CD4-positive, alpha-beta memory T cell (primary cell): ENCODE data around the gene ZKSCAN1. TPM values are rescaled to one million over a fixed set of nuclear protein-coding genes. Genes with fewer than 3 reads are reported as not detected.
"Not testable (repeated sequence)": the region's sequence is repeated elsewhere in the genome, so short reads cannot be mapped to it uniquely, and the experiment has no call there.

Experiments
- CTCF ChIA-PET: fragments of 350-600 bp; sonication (Branson Sonifier 250); formaldehyde crosslinking; loops from one replicate; lab custom pipeline; 2021; ENCODE audit warnings: inconsistent platforms; ENCODE audit not compliant: partially characterized antibody; lab: Charles Lee
- POLR2A ChIA-PET: fragments of 350-600 bp; sonication (Branson Sonifier 250); formaldehyde crosslinking; loops from one replicate; lab custom pipeline; 2021; ENCODE audit not compliant: partially characterized antibody; lab: Charles Lee
- DNase-seq, 5 donors: peaks; one replicate each; pipeline versions ENCODE4 v3.0.0 to v3.0.0-alpha.2; 2020 to 2022; ENCODE audit warnings: mixed read lengths in 1 of 5
- H3K27ac ChIP-seq: one replicate; pipeline ENCODE4 v1.7.0; 2013; ENCODE audit warnings: low read depth, low read length
- H3K27me3 ChIP-seq: 2 replicates; pipeline ENCODE4 v1.7.0; 2013; ENCODE audit warnings: mild to moderate bottlenecking, low read length, moderate library complexity; ENCODE audit not compliant: insufficient read depth
- H3K36me3 ChIP-seq: 2 replicates; pipeline ENCODE4 v1.7.0; 2013; ENCODE audit warnings: mild to moderate bottlenecking, low read length, moderate library complexity; ENCODE audit not compliant: insufficient read depth
- H3K4me1 ChIP-seq: 2 replicates; pipeline ENCODE4 v1.7.0; 2013; ENCODE audit warnings: mild to moderate bottlenecking, low read length, moderate library complexity; ENCODE audit not compliant: insufficient read depth
- H3K4me3 ChIP-seq, 2 donors: one replicate each; pipeline ENCODE4 v1.7.0; 2013; ENCODE audit warnings: low read length in 2 of 2, mild to moderate bottlenecking in 1 of 2
- H3K9me3 ChIP-seq, 2 donors: one replicate each; pipeline ENCODE4 v1.7.0; 2013; ENCODE audit warnings: low read length in 2 of 2, control low read depth in 1 of 2; ENCODE audit not compliant: control insufficient read depth in 1 of 2
- H3K27ac Mint-ChIP-seq, 7 donors: one replicate each; pipeline ENCODE4 v1.8.0; 2020 to 2021; ENCODE audit warnings: mixed read lengths in 7 of 7, mild to moderate bottlenecking in 6 of 7, inconsistent platforms in 3 of 7, moderate library complexity in 3 of 7
- H3K27me3 Mint-ChIP-seq, 2 donors: one replicate each; pipeline ENCODE4 v1.8.0; 2020 to 2021; ENCODE audit warnings: mixed read lengths in 2 of 2
- H3K36me3 Mint-ChIP-seq, 2 donors: one replicate each; pipeline ENCODE4 v1.8.0; 2020 to 2021; ENCODE audit warnings: mixed read lengths in 2 of 2, inconsistent platforms in 1 of 2, mild to moderate bottlenecking in 1 of 2
- H3K4me1 Mint-ChIP-seq, 4 donors: one replicate each; pipeline ENCODE4 v1.8.0; 2020 to 2021; ENCODE audit warnings: mixed read lengths in 4 of 4, mild to moderate bottlenecking in 1 of 4
- H3K4me3 Mint-ChIP-seq, 8 donors: one replicate each; pipeline ENCODE4 v1.8.0; 2020 to 2021; ENCODE audit warnings: mixed read lengths in 8 of 8, mild to moderate bottlenecking in 7 of 8, moderate library complexity in 6 of 8, inconsistent platforms in 3 of 8
- H3K9me3 Mint-ChIP-seq, 8 donors: one replicate each; pipeline ENCODE4 v1.8.0; 2020 to 2021; ENCODE audit warnings: mixed read lengths in 8 of 8, mild to moderate bottlenecking in 5 of 8, inconsistent platforms in 3 of 8, moderate library complexity in 1 of 8
- intact Hi-C: fragments of 100-400 bp; cut with micrococcal nuclease; formaldehyde crosslinking; loops from one replicate; pipeline ENCODE4 v1.15.1; 2023
- polyA plus RNA-seq, 2 donors: library from polyadenylated mRNA; unstranded; fragments of 300-500 nt; fragmentation: Illumina TruSeq; gene quantifications; one replicate each; pipeline ENCODE4 v1.2.3, GENCODE V29; 2021
- total RNA-seq, 2 experiments: library from RNA; stranded (reverse); gene quantifications; one replicate each; pipeline ENCODE4 v1.2.3, GENCODE V29; 2021

ZKSCAN1 gene
- total and polyA plus RNA-seq, 4 experiments from 2014 or later = 25.0 to 101 (median 70.9) TPM

GRCh38 chr7:99997545-99998137, 17.8 kb upstream of the ZKSCAN1 start:
- H3K4me1 Mint-ChIP-seq = peaks cover 8 to 15% (median 12%) of the 10 kb centered on the region in 4 donors
- no peaks in the 10 kb centered on the region for H3K27me3 Mint-ChIP-seq
- POLR2A ChIA-PET = interaction anchor here (1.0 to 3.7 kb wide), 7 partner anchors 18 to 129 kb away, joined by 3 to 38 read pairs (median 6); partner anchors contain the start of genes MBLAC1, TRIM4, ZKSCAN1 and ZSCAN21
- H3K9me3 Mint-ChIP-seq = no peaks in the 10 kb centered on the region
- no peaks in the 10 kb centered on the region for H3K36me3 Mint-ChIP-seq
- Histone ChIP-seq H3K27me3 (no peaks in the 10 kb centered on the region), H3K36me3 (no peaks in the 10 kb centered on the region), H3K9me3 (no peaks in the 10 kb centered on the region), H3K4me1 (peaks cover 18% of the 10 kb centered on the region), H3K4me3 (peak overlapping the region in 1 of 2 donors; percentile 43), H3K27ac (peak overlapping the region; percentile 3)
- H3K27ac Mint-ChIP-seq = peak overlapping the region; percentile 69 to 95 (median 90)
- DNase-seq = peak; percentile 72 to 78 (median 76)
- H3K4me3 Mint-ChIP-seq = peak overlapping the region; percentile 58 to 80 (median 75)
- CTCF ChIA-PET = interaction anchor here (0.7 to 12.8 kb wide), 6 partner anchors 12 to 664 kb away, joined by 3 to 268 read pairs (median 3); partner anchors contain the start of gene TRIM4
- intact Hi-C loops = loop anchor here (1.0 kb wide), 3 partner anchors 18 to 84 kb away; partner anchors contain the start of genes ZKSCAN1, ZNF3 and ZSCAN21

DNA sequence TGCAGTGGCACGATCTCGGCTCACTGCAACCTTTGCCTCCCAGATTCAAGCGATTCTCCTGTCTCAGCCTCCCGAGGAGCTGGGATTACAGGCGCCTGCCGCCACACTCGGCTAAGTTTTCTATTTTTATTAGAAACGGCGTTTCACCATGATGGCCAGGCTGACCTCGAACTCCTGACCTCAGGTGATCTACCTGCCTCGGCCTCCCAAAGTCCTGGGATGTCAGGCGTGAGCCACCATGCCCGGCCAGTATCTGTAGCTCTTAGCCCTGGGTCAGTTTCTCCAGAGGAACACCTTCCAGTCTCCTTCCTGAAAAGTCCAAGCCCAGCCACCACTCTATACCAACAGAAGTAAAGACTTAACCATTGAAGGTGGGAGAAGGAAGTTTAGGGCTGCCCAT, 15.2 kb upstream of the ZKSCAN1 start:
- Mint-ChIP-seq H3K4me1 (peaks cover 8 to 15% (median 12%) of the 10 kb centered on the region in 4 donors), H3K36me3 (no peaks in the 10 kb centered on the region), H3K4me3 (no peak overlapping the region), H3K27me3 (no peaks in the 10 kb centered on the region), H3K9me3 (no peaks in the 10 kb centered on the region), H3K27ac (no peak overlapping the region)
- no peaks in the 10 kb centered on the region for H3K36me3 ChIP-seq
- POLR2A ChIA-PET = no interaction called here
- no peak overlapping the region for H3K27ac ChIP-seq
- CTCF ChIA-PET = interaction anchor here (0.6 kb wide), 1 partner anchor 83 kb away, joined by 3 read pairs; no protein-coding TSS in a partner anchor
- no peak for DNase-seq
- H3K4me1 ChIP-seq = peaks cover 15% of the 10 kb centered on the region
- no peak overlapping the region for H3K4me3 ChIP-seq
- H3K9me3 ChIP-seq = no peaks in the 10 kb centered on the region
- intact Hi-C loops = no loop called here
- H3K27me3 ChIP-seq = no peaks in the 10 kb centered on the region

- Histone ChIP-seq H3K36me3 (no peaks in the 10 kb centered on the region), H3K27ac (no peak overlapping the region), H3K9me3 (no peaks in the 10 kb centered on the region), H3K27me3 (no peaks in the 10 kb centered on the region), H3K4me3 (no peak overlapping the region), H3K4me1 (no peaks in the 10 kb centered on the region)
- H3K36me3 Mint-ChIP-seq = no peaks in the 10 kb centered on the region
- no peak overlapping the region for H3K4me3 Mint-ChIP-seq
- CTCF ChIA-PET = interaction anchor here (0.6 to 1.2 kb wide), 4 partner anchors 14 to 89 kb away, joined by 3 to 4 read pairs (median 3); no protein-coding TSS in a partner anchor
- no peak for DNase-seq
- H3K27ac Mint-ChIP-seq = peak overlapping the region in 2 of 7 donors; percentile 29 to 31
- no peaks in the 10 kb centered on the region for H3K9me3 Mint-ChIP-seq
- POLR2A ChIA-PET = interaction anchor here (1.8 kb wide), 1 partner anchor 11 kb away, joined by 7 read pairs; the partner anchor contains the start of gene ZKSCAN1
- peaks cover 0 to 2% of the 10 kb centered on the region in 2 donors for H3K27me3 Mint-ChIP-seq
- H3K4me1 Mint-ChIP-seq = no peaks in the 10 kb centered on the region
- intact Hi-C loops = no loop called here
Measured at GRCh38 chr7:100003711-100004661, 11.4 kb upstream of the ZKSCAN1 start.

DNA sequence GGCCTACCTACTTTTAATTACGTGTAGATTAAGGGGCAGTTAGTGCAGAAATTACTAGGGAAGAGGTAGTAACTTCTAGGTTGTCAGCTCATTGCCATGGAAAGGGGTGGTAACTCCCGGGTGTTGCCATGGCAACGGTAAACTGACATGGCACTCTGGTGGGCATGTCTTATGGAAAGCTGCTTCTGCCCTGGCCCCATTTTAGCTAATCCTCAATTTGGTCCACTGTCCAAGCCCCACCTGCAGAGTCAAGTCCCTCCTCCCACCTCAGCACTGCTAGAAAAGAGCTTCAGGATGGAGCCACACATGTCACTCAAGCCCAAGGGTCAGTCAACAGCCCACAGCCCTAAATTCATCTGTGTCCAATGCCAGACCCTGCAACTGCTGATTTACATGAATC, 7.5 kb upstream of the ZKSCAN1 start:
- POLR2A ChIA-PET = no interaction called here
- CTCF ChIA-PET = interaction anchor here (0.9 to 1.5 kb wide), 2 partner anchors 10 to 42 kb away, joined by 3 read pairs; no protein-coding TSS in a partner anchor
- no peaks in the 10 kb centered on the region for H3K27me3 ChIP-seq
- H3K9me3 ChIP-seq = no peaks in the 10 kb centered on the region
- H3K4me1 ChIP-seq = no peaks in the 10 kb centered on the region
- H3K9me3 Mint-ChIP-seq = no peaks in the 10 kb centered on the region
- H3K4me3 ChIP-seq = no peak overlapping the region
- no peak for DNase-seq
- intact Hi-C loops = no loop called here
- no peaks in the 10 kb centered on the region for H3K36me3 ChIP-seq
- no peaks in the 10 kb centered on the region for H3K36me3 Mint-ChIP-seq
- H3K4me1 Mint-ChIP-seq = no peaks in the 10 kb centered on the region
- H3K27ac Mint-ChIP-seq = no peak overlapping the region
- H3K4me3 Mint-ChIP-seq = no peak overlapping the region
- peaks cover 0 to 2% of the 10 kb centered on the region in 2 donors for H3K27me3 Mint-ChIP-seq
- no peak overlapping the region for H3K27ac ChIP-seq

- peaks cover 0 to 2% of the 10 kb centered on the region in 2 donors for H3K27me3 Mint-ChIP-seq
- POLR2A ChIA-PET = no interaction called here
- H3K9me3 ChIP-seq = no peaks in the 10 kb centered on the region
- DNase-seq = no peak
- H3K27ac Mint-ChIP-seq = no peak overlapping the region
- no peaks in the 10 kb centered on the region for H3K36me3 Mint-ChIP-seq
- CTCF ChIA-PET = interaction anchor here (0.9 to 1.5 kb wide), 2 partner anchors 42 to 94 kb away, joined by 3 read pairs; no protein-coding TSS in a partner anchor
- H3K27ac ChIP-seq = no peak overlapping the region
- H3K4me1 ChIP-seq = peaks cover 3% of the 10 kb centered on the region
- peaks cover 0 to 5% (median 2%) of the 10 kb centered on the region in 4 donors for H3K4me1 Mint-ChIP-seq
- intact Hi-C loops = no loop called here
- H3K4me3 Mint-ChIP-seq = no peak overlapping the region
- no peaks in the 10 kb centered on the region for H3K27me3 ChIP-seq
- no peaks in the 10 kb centered on the region for H3K9me3 Mint-ChIP-seq
- no peaks in the 10 kb centered on the region for H3K36me3 ChIP-seq
- H3K4me3 ChIP-seq = no peak overlapping the region
Measured at GRCh38 chr7:100008525-100008924, 6.9 kb upstream of the ZKSCAN1 start.

- H3K27me3 ChIP-seq, H3K27me3 Mint-ChIP-seq, H3K27ac Mint-ChIP-seq, H3K4me3 ChIP-seq, H3K4me1 ChIP-seq, H3K4me3 Mint-ChIP-seq, H3K9me3 Mint-ChIP-seq, H3K4me1 Mint-ChIP-seq, POLR2A ChIA-PET, DNase-seq, intact Hi-C loops, H3K36me3 ChIP-seq, CTCF ChIA-PET, H3K27ac ChIP-seq, H3K9me3 ChIP-seq, H3K36me3 Mint-ChIP-seq: not testable (repeated sequence)
Measured at GRCh38 chr7:100009952-100010351, 5.4 kb upstream of the ZKSCAN1 start.
